Activated CD4-positive, alpha-beta T cell treated with anti-CD3 and anti-CD28 coated beads for 24 hours (primary cell): ENCODE measurements around the gene CCNQ.
A peak's percentile ranks its signal among the peaks of the same experiment; 100 is the strongest.

Experiments
- DNase-seq, 2 donors: peaks; one replicate each; pipeline ENCODE4 v3.0.0-alpha.2; 2020; ENCODE audit warnings: low read depth in 2 of 2

Gene CCNQ

DNA sequence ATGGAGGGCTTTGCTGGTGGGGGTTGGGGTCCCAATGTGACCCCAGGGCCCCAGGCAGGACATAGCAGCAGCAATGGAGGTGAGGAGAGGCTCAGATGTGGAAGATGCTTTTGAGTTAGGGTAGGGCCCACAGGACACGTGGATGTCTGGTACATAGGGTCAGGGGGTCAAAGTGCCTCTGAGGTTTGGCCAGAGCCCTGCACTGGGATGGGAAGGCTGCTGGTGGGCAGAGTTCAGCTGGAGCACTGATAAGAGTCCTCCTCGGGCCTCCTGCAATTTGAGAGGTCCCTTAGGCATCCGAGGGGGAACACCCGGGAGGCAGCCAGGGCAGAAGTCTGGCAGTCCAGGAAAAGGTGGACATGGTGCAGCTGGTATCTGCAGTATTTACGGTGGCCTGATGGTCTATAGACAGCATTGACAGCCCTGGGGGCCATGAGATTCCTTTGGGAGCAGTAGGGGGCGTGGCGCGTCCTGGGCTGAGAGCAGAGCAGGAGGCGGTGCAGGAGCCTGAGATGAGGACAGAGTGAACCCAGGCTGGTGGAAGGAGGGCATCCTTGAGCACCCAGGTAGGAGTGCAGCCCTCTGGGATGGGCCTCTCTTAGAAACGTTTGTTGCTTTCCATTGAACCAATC, 22.6 kb downstream of the CCNQ start:
- no peak for DNase-seq

DNA sequence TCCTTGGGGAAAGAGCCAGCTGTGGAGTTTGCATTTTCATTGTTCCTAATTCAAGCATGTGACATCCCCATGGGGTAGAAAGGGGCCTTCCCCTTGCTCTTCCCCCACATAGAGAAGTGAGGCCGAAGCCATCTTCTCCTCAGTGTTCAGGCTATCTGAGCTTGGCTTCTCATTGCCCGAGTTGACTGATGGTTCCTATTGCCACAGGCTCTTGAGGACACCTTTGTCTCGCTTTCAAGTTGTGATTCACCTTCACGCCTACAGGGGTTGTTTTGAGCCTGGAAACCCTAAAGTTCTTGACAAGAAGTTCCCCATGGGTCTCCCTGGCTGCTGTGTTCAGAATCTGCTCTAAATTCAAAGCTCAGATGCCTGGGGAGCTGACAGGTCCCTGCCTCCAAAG, 25.0 kb downstream of the CCNQ start:
- no peak for DNase-seq

DNA sequence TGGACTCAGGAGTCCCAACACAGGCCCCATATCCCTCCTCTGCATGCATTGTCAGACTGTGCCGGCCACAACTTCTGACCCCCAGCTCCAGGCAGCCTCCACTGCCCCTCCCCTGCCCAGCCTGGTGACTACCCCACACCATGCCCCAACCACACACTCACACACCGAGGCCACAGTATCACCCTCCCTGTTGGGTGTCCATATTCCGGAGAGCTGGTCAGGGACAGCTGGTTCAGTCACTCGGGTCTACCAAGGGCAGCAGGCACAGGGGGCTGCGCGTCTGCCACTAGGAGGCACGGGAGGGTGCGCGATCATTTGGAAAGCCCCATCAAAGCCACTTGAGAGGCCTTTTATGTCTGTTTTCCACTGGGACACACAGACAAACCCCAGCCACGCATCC, 26.3 kb downstream of the CCNQ start:
- no peak for DNase-seq

DNA sequence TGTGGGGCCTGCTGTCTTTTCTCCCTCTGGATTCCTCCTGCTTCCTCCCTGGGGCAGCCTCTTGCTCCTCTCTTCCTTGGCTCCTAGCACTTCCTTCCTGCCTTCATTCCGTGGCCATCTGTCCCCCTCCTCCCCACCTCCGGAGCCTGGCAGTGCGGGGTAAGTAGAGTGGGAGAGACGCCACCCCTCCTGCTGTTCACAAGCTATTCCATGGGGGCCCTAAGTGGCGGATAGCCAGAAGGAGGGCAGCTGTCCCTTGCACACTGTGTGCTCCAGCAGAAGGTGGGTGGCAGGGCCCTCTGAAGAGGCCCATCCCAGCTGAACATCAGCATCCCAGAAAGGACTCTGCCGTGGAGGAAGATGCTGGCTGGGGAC, 27.4 kb downstream of the CCNQ start:
- no peak for DNase-seq

DNA sequence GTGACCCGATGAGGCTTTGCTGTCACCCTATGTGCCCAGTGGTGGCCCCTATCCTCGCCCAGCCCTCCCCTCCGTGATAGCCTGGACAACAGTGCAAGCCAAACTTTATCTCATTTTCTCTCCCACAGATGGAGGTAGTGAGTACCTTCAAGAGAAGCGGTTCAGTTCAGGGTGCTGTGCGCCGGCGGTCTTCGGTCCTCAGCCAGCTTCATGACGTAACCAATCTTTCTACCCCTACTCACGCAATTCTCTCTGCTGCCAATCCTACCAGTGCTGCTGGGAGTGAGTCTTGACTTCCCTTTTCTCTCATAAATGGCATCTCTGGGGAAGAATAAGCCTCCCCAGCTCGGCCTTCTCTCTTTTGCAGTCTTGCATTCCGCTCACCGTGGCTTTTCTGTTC, 29.5 kb downstream of the CCNQ start:
- DNase-seq = no peak

DNA sequence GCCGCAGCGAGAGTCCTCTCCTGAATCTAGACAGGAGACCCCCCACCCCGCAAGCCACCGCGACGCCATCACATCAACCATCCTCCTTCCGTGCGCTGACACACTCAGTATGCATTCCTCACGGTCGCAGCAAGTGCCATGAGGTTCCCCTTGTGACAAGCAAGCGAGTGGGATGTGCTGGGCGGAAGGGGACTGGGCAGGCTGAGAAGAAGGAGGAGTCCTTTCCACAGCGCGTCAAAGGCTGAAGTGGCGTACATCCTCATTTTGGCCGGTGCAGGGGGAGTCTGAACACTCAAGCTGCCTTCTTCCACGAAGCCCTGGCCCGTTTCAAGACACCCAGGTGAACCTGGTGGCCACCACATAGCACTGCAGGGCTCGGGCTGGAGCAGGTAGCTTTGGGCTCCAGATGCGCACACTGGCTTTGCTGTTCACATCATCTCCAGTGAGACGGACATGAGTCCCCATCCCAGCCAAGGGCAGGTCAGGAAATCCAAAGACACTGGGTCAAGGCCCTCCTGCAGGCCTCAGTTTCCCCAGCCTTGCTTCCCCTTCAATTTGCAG, 30.4 kb downstream of the CCNQ start:
- DNase-seq = no peak

DNA sequence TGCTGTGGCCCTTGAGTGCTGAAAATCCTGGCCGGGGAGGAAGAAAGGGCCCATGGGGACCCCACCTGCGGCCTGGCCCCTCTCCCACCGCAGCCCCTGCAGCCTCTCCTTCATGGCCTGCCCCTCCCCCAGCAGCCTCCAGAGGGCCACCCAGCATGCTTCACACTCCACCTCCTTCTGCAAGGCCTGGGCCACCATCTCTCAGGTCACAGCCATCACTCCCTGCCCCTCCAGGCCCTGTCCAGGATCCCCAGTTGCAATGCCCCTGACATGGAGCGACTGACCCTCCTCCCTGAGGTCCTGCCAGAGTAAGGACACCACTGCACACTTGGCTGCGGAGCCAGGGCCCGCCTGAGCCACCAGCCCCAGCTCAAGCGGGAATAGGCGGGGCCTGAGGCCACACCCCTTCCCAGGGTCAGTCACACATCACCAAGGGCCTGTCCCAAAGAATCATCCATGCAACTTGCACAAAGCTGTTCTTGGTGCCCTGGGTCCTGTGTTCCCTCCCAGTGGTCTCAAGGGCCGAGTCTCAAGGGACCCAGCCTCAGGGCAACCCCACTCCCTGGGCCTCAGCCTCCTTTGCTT, 32.9 kb downstream of the CCNQ start:
- DNase-seq = no peak

DNA sequence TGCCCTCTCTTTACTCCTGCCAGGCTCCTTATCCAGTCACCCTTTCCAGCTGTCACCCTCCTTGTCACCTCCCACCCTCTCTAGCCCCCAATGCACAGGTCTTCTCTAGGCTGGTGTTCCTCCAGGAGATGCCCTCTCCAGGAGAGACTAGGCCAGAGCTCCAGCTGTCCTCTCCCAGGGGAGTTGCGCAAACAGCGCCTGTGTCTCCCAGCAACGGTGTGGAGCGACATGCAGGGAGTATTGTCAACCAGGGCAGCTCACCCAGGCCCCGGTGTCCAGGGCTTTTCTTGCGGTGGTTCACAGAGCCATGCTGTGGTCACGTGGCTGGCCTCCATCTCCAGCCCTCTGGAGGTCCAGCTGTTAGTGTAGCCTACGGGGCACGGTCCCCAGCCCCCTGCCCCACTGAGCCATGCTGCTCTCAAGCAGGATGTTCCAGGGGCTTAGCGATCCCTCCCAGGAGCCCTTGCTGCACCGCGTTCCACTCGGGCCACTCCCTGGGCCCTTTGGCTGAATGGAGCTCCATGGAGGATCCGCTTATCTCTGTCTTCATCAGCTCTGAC, 34.8 kb downstream of the CCNQ start:
- DNase-seq = no peak

DNA sequence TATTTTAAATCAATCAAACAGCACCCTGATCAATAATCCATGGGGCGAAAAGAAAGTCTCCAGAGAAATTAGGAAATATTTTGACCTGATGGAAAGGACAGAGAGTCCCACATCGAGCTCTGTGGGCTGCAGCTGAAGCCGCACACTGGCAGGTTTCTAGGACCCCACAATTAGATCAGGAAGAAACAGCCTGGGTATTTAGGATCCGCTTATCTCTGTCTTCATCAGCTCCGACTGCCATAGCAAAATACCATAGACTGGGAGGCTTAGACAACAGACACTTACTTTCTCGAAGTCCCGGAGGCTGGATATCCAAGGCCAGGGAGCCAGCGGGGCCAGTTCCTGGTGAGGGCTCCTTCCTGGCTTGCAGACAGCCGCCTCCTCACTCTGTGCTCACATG, 36.4 kb downstream of the CCNQ start:
- no peak for DNase-seq

DNA sequence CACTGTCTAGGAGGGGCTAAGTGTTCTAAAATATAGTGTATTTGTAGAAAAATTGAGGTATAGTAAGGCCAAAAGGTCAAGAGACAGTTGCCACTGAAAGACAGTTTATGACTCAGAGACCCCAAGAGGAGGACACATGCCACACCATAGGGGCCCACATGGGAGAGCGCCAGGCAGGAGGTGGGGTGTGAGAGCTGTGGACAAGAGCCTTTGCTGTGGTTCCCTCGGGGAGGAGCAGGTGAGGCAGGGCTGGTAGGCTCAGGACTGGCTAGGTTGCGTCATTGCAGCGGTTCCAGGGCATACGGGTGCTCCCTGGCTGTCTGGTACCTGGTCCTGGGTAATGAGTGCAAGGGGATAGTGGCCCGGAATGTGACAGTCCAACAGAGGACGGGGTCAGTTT, 37.6 kb downstream of the CCNQ start:
- no peak for DNase-seq

DNA sequence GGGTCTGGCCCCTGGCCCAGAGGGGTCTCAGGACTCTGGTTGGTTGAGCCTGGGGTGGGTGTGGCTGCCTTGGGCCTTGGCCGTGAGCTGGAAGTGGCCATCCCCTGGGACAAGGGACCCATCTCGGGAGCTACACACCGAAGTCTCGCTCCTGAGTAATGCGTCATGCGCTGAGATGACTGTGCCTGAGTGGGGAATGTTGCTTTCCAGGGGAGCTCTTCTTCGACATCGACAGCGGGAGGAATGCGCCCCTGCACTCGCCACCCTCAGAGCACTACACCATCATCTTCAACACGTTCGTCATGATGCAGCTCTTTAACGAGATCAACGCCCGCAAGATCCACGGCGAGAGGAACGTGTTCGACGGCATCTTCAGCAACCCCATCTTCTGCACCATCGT, 38.5 kb downstream of the CCNQ start:
- no peak for DNase-seq

DNA sequence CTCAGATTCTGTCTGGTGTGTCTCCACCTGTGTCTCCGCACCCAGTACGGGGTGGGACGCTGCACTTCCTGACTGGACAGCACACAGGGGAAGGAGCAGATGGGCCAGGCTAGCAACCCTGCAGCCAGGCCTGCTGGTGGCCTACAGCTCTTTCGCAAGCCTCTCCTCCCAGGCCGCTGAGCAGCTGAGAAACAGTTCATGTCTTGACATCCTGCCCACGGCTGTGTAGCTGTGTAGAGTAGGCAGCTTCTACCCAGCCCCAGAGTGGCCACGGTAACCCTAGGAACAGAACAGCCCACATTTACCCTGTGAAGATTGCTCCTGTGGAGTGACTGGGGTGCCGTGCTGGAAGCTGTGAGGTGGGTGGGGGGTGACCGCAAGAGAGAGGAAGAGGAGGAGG, 38.9 kb downstream of the CCNQ start:
- DNase-seq = no peak

DNA sequence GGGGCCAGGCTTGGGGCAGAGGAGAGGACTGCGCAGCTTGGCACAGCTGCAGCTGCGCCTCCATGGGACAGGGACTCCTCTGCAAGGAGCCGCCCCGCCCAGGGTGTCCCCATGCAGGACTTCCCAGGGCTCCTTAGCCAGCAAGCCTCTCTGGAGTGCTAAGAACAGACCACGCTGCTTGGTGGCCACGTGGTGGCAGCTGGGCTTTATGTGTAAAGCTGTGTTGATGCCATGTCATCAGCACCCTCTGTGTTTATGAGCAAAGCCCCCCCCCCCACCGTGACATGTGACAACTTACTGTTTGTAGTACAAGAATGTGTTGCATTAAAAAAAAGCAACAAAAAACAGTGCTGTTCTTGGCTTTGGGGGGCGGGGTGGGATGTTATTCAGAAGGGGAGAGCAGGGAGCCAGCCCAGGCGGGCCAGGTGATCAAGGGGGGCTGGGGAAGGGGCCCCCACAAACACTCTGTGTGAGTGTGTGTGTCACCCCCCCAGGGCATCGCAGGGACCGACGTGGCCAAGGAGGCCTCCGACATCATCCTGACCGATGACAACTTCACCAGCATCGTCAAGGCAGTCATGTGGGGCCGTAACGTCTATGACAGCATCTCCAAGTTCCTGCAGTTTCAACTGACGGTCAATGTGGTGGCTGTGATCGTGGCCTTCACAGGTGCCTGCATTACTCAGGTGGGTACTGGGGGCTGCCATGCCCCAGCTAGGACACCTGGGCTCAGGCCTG, 41.2 kb downstream of the CCNQ start:
- no peak for DNase-seq

DNA sequence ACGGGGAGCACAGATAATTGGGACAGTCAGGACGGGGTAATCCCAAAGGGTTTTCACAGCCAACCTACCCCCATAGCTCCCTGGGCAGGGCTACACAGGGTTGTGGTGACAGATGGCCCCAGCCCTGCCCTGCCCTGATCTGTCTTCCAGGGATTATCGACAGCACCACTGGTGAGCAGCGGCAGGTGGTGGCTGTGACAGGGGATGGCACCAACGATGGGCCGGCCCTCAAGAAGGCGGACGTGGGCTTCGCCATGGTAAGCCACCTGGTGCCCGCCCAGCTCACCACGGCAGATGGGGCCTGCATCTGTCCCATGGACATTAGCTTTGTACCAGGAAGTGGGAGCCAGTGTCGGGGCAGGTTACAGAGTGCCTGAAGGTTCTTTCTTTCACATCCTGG, 42.2 kb downstream of the CCNQ start:
- DNase-seq = no peak

DNA sequence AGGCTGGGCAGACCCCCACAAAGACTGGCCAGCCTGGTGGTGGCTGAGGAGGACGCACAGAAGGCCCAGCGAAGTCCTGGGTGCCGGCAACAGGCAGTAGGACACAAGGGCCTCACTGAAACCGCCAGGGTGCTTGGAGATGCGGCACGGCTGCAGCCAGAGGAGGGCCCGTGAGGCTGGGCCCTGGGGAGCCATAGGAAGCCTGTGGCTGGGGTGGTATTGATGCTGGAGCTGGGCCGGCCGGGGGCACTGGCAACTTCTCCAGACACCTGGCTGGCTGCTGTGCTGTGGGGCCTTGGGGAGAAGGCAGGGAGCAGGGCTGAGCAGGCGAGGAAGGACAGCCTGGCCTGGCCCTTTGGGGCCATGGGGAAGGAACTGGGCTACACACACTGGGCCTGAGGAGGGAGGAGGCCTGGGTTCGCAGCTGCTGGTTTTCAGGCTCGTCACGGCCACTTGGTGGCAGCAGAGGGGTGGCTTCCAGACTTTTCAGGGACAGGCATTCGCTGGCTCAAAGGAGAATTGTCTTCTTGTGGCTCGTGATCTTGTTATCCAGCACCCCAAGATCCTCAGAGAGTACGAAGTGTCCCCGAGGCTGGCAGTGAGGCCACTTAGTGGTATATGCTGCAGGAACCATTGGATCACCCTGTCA, 44.3 kb downstream of the CCNQ start:
- DNase-seq = peak; percentile 35 to 45

DNA sequence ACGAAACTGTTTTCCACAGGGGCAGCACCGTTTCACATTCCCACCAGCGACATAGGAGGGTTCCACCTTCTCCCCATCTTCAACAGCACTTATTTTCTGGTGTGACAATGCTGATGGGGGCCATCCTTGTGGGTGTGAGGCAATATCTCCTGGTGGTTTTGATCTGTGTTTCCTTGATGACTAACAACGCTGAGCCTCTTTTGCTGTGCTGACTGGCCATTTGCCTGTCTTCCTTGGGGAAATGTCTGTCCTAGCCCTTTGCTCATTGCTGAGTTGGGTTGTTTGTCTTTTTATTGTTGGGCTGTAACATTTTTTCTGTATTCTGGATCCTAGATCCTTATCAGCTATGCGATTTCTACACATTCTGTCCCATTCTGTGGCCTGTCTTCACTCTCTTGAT, 47.8 kb downstream of the CCNQ start:
- DNase-seq = no peak

DNA sequence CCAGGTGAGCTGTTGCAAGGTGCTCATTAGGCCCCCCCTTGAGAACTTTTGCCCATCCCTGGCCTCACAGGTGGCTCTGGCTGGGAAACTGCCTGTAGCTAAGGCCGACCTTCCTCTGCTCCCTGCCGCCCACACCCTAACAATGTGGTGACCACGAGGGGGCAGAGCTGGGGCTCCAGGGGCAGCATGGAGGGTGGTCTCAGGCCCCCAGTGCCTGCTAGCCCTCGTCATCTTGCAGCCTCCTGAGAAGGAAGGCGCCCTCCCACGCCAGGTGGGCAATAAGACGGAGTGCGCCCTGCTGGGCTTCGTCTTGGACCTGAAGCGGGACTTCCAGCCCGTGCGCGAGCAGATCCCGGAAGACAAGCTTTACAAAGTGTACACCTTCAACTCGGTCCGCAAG, 49.1 kb downstream of the CCNQ start:
- DNase-seq = no peak

DNA sequence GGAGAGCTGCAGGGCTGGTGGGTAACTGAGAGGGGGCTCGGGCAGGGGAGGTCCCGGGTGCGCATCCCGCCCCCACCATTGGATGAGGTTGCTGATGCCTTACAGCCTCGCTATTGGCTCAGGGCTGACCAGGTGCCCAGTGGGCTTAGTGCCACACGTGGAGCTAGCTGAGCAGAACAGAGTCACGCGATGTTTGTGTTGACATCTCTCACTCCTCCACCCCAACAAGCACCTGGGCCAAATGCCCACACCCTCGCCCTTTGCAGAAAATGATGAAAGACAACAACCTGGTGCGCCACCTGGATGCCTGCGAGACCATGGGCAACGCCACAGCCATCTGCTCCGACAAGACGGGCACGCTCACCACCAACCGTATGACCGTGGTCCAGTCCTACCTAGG, 49.7 kb downstream of the CCNQ start:
- DNase-seq = no peak

DNA sequence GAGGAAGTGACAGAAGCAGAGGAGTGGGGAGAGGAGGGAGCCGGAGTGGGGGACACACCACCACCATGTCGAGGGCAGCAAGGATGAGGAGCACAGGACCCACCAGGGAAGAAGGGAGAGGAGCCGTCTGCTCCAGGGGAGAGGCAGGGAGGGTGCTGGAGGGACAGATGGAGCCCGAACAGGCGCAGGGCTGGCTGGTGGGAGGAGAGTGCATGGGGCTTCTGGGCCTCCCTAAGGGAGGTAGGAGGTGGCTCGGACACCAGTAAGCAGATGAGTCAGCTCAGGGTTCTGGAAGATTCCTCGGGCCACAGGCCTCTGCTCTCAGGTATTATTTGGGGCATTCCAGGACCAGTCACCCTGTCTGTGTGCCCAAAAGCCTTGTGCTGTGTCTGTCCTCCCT, 51.7 kb downstream of the CCNQ start:
- no peak for DNase-seq

DNA sequence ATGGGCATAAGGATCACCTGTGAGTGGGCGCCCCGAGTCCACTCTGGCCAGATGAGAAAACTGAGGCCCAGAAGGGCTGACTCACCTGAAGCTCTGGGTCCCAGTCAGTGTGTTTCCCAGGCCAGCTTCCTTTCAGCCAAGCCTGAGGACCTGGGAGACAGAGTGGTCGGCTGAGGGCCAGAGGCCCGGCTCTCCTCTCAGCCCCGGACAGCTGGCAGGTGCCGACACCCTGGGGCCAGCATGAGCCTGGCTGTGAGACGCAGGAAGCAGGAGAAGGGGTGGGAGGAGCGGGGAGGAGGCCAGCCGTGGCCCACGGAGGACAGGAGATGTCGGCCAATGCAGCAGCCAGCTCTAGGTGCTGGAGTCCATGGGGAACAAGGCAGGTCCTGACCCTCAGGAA, 52.6 kb downstream of the CCNQ start:
- no peak for DNase-seq

DNA sequence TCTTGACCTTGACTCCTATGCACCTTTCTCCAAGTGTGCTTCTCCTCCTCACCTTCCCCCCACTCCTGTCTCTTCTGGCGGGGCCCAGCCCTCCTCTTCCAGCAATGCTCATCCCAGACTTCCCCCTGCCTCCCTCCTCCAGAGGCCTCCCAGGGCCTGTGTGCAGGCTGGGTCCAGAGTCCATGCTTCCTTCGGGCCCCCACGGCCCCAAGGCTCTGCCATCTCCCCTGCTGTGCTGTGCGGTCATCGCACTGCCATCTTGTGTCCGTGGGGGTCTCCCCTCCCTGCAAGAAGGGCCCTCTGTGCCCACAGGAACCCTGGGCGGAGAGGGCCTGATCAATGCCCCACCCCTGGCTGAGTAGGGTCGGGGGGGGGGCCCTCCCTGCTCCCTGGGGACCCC, 54.2 kb downstream of the CCNQ start:
- DNase-seq = no peak

DNA sequence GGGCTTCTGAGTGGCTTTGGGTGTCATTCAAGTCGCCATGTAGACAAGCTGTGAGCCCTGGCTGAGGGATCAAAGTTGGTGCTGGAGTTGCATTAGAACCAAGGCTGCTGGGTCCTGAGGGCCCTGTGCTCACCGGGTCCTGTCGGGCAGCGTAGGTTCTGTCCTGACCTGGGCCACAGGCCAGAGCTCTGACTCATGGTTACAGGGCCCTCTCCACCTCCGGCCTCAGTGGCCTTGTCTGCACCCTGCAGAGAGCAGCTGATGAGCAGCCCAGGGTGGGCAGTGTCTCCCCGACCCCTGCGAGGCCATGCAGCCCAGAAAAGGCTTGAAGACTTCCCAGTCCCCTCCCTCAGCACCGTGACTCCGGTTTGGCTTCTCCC, 59.0 kb downstream of the CCNQ start:
- DNase-seq = no peak
